Activated CD8-positive, alpha-beta T cell treated with anti-CD3 and anti-CD28 coated beads for 36 hours (primary cell): ENCODE measurements around the gene SAMD4A. TPM values are rescaled to one million over a fixed set of nuclear protein-coding genes. Genes with fewer than 3 reads are reported as not detected.

Experiments
- ATAC-seq: fragments of 200-7000 bp; cut with Tn5 transposase; one replicate; pipeline ENCODE4 v1.10.0; 2021; ENCODE audit warnings: mild to moderate bottlenecking, moderate library complexity
- CTCF ChIA-PET: fragments of 350-600 bp; sonication (Branson Sonifier 250); formaldehyde crosslinking; loops from one replicate; lab custom pipeline; 2021; ENCODE audit warnings: antibody characterized with exemption; lab: Charles Lee
- POLR2A ChIA-PET: fragments of 350-600 bp; sonication (Branson Sonifier 250); formaldehyde crosslinking; loops from one replicate; lab custom pipeline; 2021; ENCODE audit warnings: antibody characterized with exemption; lab: Charles Lee
- DNase-seq: peaks from one replicate; pipeline ENCODE4 v3.0.0-alpha.2; 2020
- H3K27ac Mint-ChIP-seq: one replicate; pipeline ENCODE4 v1.8.0; 2021; ENCODE audit warnings: mild to moderate bottlenecking, mixed read lengths
- H3K27me3 Mint-ChIP-seq: one replicate; pipeline ENCODE4 v1.8.0; 2021; ENCODE audit warnings: mixed read lengths
- H3K36me3 Mint-ChIP-seq: one replicate; pipeline ENCODE4 v1.8.0; 2021; ENCODE audit warnings: low read depth, mixed read lengths
- H3K4me1 Mint-ChIP-seq: one replicate; pipeline ENCODE4 v1.8.0; 2021; ENCODE audit warnings: low read depth, mixed read lengths
- H3K4me3 Mint-ChIP-seq: one replicate; pipeline ENCODE4 v1.8.0; 2021; ENCODE audit warnings: mild to moderate bottlenecking, moderate library complexity, mixed read lengths
- H3K9me3 Mint-ChIP-seq: one replicate; pipeline ENCODE4 v1.8.0; 2021; ENCODE audit warnings: mixed read lengths
- CTCF ChIP-seq: fragments of 200-600 bp; IDR thresholded peaks from one replicate; pipeline ENCODE4 v1.8.0; 2022; ENCODE audit warnings: antibody characterized with exemption, mild to moderate bottlenecking
- intact Hi-C: fragments of 100-400 bp; cut with micrococcal nuclease; formaldehyde crosslinking; loops from one replicate; pipeline ENCODE4 v1.10.0; 2022
- total RNA-seq, 2 experiments: library from RNA; stranded (reverse); gene quantifications; one replicate each; pipeline ENCODE4 v1.2.3, GENCODE V29; 2021

SAMD4A gene
- total RNA-seq, 2 experiments from 2014 or later: 4.5 to 4.9 TPM

DNA sequence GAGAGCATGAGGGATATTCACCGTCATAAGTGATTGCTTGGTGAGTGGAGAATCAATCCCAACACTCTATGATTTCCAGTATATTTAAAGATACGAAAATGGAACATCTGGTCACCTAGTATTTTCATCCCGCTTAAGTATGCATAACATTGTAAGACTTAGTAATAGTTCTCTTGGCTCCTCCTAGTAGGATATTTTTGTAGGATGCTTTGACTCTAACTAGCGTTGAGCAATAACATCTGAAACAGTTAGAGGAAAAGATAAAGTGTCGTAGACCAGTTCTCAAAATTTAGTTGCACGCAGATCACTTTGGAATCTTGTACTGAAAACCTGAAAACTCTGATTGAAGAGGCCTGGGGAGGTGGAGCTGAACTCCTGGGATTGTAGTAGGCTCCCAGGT lies 7.6 kb downstream of the SAMD4A start:
- no peak for TF ChIP-seq CTCF
- ChIA-PET CTCF (interaction anchor here (0.8 to 5.7 kb wide), 7 partner anchors 8 to 232 kb away, joined by 3 to 50 read pairs (median 3); no protein-coding TSS in a partner anchor), POLR2A (no interaction called here)
- Mint-ChIP-seq H3K27me3 (peaks cover 27% of the 10 kb centered on the region), H3K27ac (no peak overlapping the region), H3K9me3 (peaks cover 16% of the 10 kb centered on the region), H3K4me1 (peaks cover 2% of the 10 kb centered on the region), H3K4me3 (no peak overlapping the region), H3K36me3 (peaks cover 27% of the 10 kb centered on the region)
- intact Hi-C loops: loop anchor here (5.0 kb wide), 2 partner anchors 53 to 118 kb away; no protein-coding TSS in a partner anchor
- ATAC-seq (no peak), DNase-seq (no peak)

DNA sequence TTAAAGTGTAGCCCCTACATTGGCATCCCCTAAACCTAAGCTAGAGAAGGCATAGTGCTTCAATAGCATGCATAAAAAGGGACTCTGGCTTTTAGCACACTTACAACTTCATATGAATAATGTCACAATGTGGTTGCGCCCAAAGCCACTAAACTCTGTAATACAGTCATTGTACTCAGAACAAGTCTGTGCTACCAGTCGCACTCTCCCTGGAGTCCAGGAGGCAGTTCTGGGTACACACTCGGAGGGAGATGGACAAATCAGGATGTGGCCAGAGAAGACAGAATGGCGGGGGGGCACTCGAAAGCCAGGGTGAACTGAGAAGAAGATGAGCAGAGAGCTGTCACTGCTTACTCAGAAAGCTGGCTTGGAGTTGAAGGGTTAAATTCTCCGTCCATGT lies 10.6 kb downstream of the SAMD4A start:
- Mint-ChIP-seq H3K4me1 (no peaks in the 10 kb centered on the region), H3K27ac (no peak overlapping the region), H3K27me3 (peaks cover 15% of the 10 kb centered on the region), H3K4me3 (no peak overlapping the region), H3K36me3 (peaks cover 15% of the 10 kb centered on the region), H3K9me3 (peaks cover 9% of the 10 kb centered on the region)
- TF ChIP-seq CTCF: no peak
- CTCF ChIA-PET: interaction anchor here (0.9 to 1.6 kb wide), 2 partner anchors 23 to 196 kb away, joined by 3 to 5 read pairs; no protein-coding TSS in a partner anchor
- intact Hi-C loops: no loop called here
- POLR2A ChIA-PET: interaction anchor here (0.7 to 1.0 kb wide), 2 partner anchors 11 to 200 kb away, joined by 3 read pairs; no protein-coding TSS in a partner anchor
- ATAC-seq: no peak
- no peak for DNase-seq

- CTCF ChIA-PET: interaction anchor here (1.6 kb wide), 1 partner anchor 195 kb away, joined by 5 read pairs; no protein-coding TSS in a partner anchor
- no peak for TF ChIP-seq CTCF
- intact Hi-C loops: no loop called here
- H3K4me3 Mint-ChIP-seq: no peak overlapping the region
- H3K27me3 Mint-ChIP-seq: peaks cover 15% of the 10 kb centered on the region
- no peaks in the 10 kb centered on the region for H3K4me1 Mint-ChIP-seq
- H3K27ac Mint-ChIP-seq: no peak overlapping the region
- peaks cover 13% of the 10 kb centered on the region for H3K36me3 Mint-ChIP-seq
- ATAC-seq (no peak), DNase-seq (no peak)
- peaks cover 6% of the 10 kb centered on the region for H3K9me3 Mint-ChIP-seq
- POLR2A ChIA-PET: no interaction called here
Observed at GRCh38 chr14:54577977-54578376, 11.0 kb downstream of the SAMD4A start.

DNA sequence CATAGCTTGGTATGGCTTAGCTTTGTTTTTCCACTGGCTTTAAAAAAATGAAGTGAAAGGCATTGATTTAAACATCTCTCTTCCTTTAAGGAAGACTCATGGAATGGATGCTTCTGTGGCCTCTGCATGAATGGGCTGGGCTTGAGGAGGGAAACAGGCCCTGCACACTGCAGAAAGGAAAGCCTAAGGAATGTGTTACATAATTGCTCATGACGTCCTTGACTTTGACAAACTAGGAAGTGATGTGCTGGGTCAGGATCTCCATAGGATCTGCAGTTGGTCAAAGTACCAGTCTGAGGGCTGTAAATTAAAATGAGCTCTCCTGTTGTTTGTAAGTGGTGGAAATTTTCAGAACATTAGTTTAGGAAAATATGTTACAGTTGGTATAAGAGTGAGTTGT lies 12.7 kb downstream of the SAMD4A start:
- peaks cover 11% of the 10 kb centered on the region for H3K27me3 Mint-ChIP-seq
- no peak overlapping the region for H3K27ac Mint-ChIP-seq
- H3K9me3 Mint-ChIP-seq: no peaks in the 10 kb centered on the region
- no peaks in the 10 kb centered on the region for H3K4me1 Mint-ChIP-seq
- DNase-seq (no peak), ATAC-seq (no peak)
- TF ChIP-seq CTCF: no peak
- intact Hi-C loops: no loop called here
- no peak overlapping the region for H3K4me3 Mint-ChIP-seq
- ChIA-PET CTCF (interaction anchor here (0.9 to 1.3 kb wide), 2 partner anchors 13 to 100 kb away, joined by 3 to 4 read pairs; partner anchors contain the start of gene SAMD4A), POLR2A (no interaction called here)
- no peaks in the 10 kb centered on the region for H3K36me3 Mint-ChIP-seq

DNA sequence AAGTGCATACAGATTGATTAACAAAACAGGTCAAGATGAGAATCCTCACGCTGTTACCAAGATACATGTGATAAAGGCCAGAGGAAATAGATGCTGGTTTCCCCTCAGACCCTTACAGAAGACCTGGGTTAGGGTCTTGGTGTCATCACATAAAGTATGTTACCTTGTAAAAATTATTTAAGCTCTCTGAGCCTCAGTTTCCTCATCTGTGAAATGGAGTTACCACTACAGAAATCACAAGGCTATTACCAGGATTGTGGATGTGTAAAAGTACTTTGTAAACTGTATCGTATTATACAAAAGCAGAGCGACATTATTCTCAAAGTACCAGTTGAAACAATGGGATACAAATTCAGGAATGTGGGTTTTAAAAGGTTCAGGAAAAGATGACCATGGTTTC lies 14.0 kb downstream of the SAMD4A start:
- H3K27ac Mint-ChIP-seq: no peak overlapping the region
- intact Hi-C loops: no loop called here
- peaks cover 8% of the 10 kb centered on the region for H3K27me3 Mint-ChIP-seq
- no peak overlapping the region for H3K4me3 Mint-ChIP-seq
- CTCF ChIA-PET: interaction anchor here (1.6 kb wide), 1 partner anchor 192 kb away, joined by 3 read pairs; no protein-coding TSS in a partner anchor
- no peak for TF ChIP-seq CTCF
- POLR2A ChIA-PET: no interaction called here
- no peak for ATAC-seq
- H3K9me3 Mint-ChIP-seq: no peaks in the 10 kb centered on the region
- no peaks in the 10 kb centered on the region for H3K4me1 Mint-ChIP-seq
- DNase-seq: no peak
- no peaks in the 10 kb centered on the region for H3K36me3 Mint-ChIP-seq
